ENCODE results near the gene ANKRD11. TPM values are rescaled to one million over a fixed set of nuclear protein-coding genes. Genes with fewer than 3 reads are reported as not detected.
A peak's percentile ranks its signal among the peaks of the same experiment; 100 is the strongest.

ANKRD11 gene
- total RNA-seq, 2 donors from 2014 or later: 204 to 215 TPM

DNA sequence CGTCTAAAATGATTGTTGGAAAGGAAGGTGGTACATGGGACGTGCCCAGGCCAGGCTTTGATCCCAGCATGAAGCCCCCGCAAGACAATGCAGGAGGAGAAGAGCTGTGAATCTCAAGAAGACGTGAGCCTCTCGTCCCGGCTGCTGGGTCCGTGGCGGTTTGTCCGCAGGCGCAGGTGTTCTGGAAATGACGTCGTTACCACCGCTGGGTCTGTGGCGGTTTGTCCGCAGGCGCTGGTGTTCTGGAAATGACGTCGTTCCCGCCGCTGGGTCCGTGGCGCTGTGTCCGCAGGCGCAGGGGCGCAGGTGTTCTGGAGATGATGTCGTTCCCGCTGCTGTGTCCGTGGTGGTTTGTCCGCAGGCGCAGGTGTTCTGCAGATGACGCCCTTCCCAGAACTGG, 31.9 kb upstream of the ANKRD11 start:
- Mint-ChIP-seq H3K4me1 (ENCODE audit: low read depth) (no peaks in the 10 kb centered on the region), H3K36me3 (ENCODE audit: insufficient read depth in 2 of 2) (peaks cover 7 to 13% of the 10 kb centered on the region in 2 donors), H3K27ac (no peak overlapping the region), H3K27me3 (ENCODE audit: low read depth) (no peaks in the 10 kb centered on the region), H3K9me3 (no peaks in the 10 kb centered on the region), H3K4me3 (no peak overlapping the region)
- no peak for DNase-seq
- ATAC-seq (replicated peaks in 1 of 2): no peak

DNA sequence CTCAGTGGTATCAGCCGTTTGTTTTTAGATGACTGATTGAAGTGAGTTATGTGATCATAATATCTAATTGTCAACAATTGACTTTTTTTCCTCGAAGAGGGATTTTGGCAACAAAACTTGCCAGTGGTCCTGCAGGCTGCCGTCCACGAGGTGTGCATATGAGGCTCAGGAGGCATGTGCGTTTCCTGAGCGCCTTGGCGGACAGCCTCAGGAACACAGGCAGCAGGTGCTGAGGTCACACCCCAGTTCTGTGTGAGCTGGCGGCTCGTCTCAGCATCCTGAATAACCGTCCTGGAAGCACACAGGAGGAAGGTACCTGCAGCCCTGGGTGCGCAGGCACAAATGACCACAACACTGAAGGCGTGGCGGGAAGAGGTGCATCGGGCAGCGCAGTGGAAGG, 29.5 kb upstream of the ANKRD11 start:
- no peaks in the 10 kb centered on the region for H3K4me1 Mint-ChIP-seq (ENCODE audit: low read depth)
- no peak overlapping the region for H3K4me3 Mint-ChIP-seq
- H3K27me3 Mint-ChIP-seq (ENCODE audit: low read depth): no peaks in the 10 kb centered on the region
- no peaks in the 10 kb centered on the region for H3K9me3 Mint-ChIP-seq
- peaks cover 9 to 11% of the 10 kb centered on the region in 2 donors for H3K36me3 Mint-ChIP-seq (ENCODE audit: insufficient read depth in 2 of 2)
- H3K27ac Mint-ChIP-seq: peak overlapping the region; percentile 48
- no peak for DNase-seq
- ATAC-seq (replicated peaks in 1 of 2): no peak

DNA sequence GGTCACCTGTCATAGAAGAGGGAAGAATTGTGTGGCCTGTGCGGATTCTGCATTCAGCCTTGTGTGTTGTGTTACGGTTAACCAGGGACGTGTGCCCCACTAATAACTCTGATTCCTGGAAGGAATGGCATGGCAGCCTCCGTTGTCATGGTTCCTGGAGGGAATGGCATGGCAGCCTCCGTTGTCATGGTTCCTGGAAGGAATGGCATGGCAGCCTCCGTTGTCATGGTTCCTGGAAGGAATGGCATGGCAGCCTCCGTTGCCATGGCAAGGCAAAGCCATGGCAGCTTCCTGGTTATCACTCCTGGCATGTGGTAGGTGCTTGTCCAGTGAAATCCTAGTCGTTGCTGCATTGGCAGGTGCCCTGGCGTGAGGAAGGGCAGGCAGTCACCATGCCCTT, 26.8 kb upstream of the ANKRD11 start:
- Mint-ChIP-seq H3K9me3 (no peaks in the 10 kb centered on the region), H3K4me3 (no peak overlapping the region), H3K36me3 (ENCODE audit: insufficient read depth in 2 of 2) (peaks cover 9 to 18% of the 10 kb centered on the region in 2 donors), H3K4me1 (ENCODE audit: low read depth) (no peaks in the 10 kb centered on the region), H3K27me3 (ENCODE audit: low read depth) (no peaks in the 10 kb centered on the region), H3K27ac (no peak overlapping the region)
- DNase-seq: no peak
- ATAC-seq (replicated peaks in 1 of 2): no peak

DNA sequence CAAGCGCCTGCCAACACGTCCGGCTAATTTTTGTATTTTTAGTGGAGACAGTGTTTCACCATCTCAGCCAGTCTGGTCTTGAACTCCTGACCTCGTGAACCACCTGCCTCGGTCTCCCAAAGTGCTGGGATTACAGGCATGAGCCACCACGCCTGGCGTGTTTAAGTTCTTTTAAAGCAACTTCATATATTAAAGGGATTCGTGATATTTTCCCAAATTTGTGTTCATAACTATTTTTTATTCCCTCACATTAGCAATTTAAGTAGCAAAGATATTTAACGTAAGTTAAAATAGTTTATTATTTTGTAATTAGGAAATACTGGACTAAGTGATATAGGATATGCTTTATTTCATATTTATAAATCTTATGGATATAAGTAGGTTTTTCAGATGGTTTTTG, 22.1 kb upstream of the ANKRD11 start:
- H3K36me3 Mint-ChIP-seq (ENCODE audit: insufficient read depth in 2 of 2): peaks cover 2 to 13% of the 10 kb centered on the region in 2 donors
- no peak for ATAC-seq (replicated peaks in 1 of 2)
- no peaks in the 10 kb centered on the region for H3K27me3 Mint-ChIP-seq (ENCODE audit: low read depth)
- no peak for DNase-seq
- H3K9me3 Mint-ChIP-seq: no peaks in the 10 kb centered on the region
- no peak overlapping the region for H3K4me3 Mint-ChIP-seq
- H3K4me1 Mint-ChIP-seq (ENCODE audit: low read depth): peaks cover 9% of the 10 kb centered on the region
- H3K27ac Mint-ChIP-seq: no peak overlapping the region

DNA sequence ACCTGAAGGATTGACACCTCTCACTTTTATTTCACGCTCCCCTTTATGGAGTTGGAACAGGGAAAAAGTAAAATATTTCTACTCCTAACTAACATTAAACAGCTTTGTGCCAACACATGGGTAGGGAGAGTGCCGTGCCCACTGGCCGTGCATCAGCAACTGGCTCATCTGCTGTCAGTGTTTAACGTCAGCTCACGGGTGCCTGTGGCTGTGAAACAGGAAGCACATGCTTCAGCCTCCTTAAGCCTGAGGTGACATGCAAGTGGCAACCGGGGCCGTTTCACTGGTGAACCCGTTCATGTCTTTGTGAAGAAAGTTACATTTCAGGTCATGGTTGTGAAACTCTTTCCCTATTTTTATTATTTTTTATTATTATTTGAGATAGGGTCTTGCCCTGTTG, 21.0 kb upstream of the ANKRD11 start:
- Mint-ChIP-seq H3K27me3 (ENCODE audit: low read depth) (no peaks in the 10 kb centered on the region), H3K27ac (peak overlapping the region; percentile 63), H3K36me3 (ENCODE audit: insufficient read depth in 2 of 2) (peaks cover 0 to 13% of the 10 kb centered on the region in 2 donors), H3K4me3 (no peak overlapping the region), H3K4me1 (ENCODE audit: low read depth) (peaks cover 10% of the 10 kb centered on the region), H3K9me3 (no peaks in the 10 kb centered on the region)
- DNase-seq (no peak), ATAC-seq (replicated peaks in 1 of 2) (no peak)

DNA sequence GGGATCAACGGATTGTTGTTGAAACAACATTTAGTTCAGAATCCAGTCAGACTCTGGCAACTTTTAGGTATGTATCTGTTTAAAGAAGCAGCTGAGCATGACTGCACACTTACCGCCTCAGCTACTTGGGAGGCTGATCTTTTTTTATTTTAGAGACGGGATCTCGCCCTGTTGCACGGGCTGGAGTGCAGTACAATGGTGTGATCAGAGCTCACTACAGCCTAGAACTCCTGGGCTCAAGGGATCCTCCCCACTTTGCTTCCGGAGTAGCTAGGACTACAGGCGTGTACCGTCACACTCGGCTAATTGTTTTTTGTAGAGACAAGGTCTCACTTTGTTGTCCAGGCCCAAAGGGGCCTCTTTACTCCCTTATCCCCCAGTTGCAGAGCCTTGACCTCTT, 20.2 kb upstream of the ANKRD11 start:
- no peak for ATAC-seq (replicated peaks in 1 of 2)
- H3K4me1 Mint-ChIP-seq (ENCODE audit: low read depth): peaks cover 19% of the 10 kb centered on the region
- H3K27ac Mint-ChIP-seq: no peak overlapping the region

DNA sequence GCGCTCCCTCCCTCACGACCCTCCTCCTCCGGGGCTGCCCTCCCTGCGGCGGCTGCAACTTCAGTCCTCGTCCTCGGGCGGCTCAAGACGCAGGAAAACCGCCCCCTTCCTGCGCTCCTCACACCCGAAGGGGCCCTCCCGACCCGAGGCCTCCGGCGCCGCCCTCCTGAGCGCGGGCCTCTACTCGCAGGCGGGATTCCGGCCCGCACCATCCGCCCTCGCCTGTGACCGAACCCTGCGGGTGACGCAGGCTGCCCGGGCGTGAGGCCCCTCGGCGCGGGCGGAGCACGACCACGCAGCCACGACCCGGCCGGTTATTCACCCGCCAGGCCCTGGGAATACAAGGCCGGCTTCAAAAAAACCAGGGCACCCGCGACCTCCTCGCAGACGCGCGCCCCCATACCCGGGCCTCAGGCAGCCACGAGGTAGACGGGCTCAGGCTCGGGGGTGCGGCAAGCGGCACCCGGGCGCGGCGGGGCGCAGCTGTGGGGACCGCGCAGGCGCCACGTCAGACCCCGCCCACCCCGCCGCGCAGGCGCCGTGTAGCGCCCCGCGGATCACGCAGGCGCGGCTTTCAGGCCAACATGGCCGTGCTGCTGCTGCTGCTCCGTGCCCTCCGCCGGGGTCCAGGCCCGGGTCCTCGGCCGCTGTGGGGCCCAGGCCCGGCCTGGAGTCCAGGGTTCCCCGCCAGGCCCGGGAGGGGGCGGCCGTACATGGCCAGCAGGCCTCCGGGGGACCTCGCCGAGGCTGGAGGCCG, 17.7 kb upstream of the ANKRD11 start, which contains the start of gene SPG7:
Gene SPG7 (plus strand): TSS at position 570 of the 757 bp plus-strand sequence. CDS start 15 bp downstream, at position 585.
- H3K4me1 Mint-ChIP-seq (ENCODE audit: low read depth): peaks cover 30% of the 10 kb centered on the region
- peak; percentile 90 to 95 for DNase-seq
- peak; percentile 71 to 73 for ATAC-seq (replicated peaks in 1 of 2)
- peaks cover 0 to 4% of the 10 kb centered on the region in 2 donors for H3K36me3 Mint-ChIP-seq (ENCODE audit: insufficient read depth in 2 of 2)
- peak within 1 kb of the TSS; percentile 93 to 98 for H3K4me3 Mint-ChIP-seq
- no peaks in the 10 kb centered on the region for H3K9me3 Mint-ChIP-seq
- H3K27me3 Mint-ChIP-seq (ENCODE audit: low read depth): no peaks in the 10 kb centered on the region
- peak within 1 kb of the TSS; percentile 93 for H3K27ac Mint-ChIP-seq

More for the DNA sequence above, 20.2 kb upstream of the ANKRD11 start:
- H3K4me3 Mint-ChIP-seq: no peak overlapping the region
- no peaks in the 10 kb centered on the region for H3K27me3 Mint-ChIP-seq (ENCODE audit: low read depth)
- no peaks in the 10 kb centered on the region for H3K9me3 Mint-ChIP-seq
- H3K36me3 Mint-ChIP-seq (ENCODE audit: insufficient read depth in 2 of 2): peaks cover 0 to 13% of the 10 kb centered on the region in 2 donors
- DNase-seq: no peak

DNA sequence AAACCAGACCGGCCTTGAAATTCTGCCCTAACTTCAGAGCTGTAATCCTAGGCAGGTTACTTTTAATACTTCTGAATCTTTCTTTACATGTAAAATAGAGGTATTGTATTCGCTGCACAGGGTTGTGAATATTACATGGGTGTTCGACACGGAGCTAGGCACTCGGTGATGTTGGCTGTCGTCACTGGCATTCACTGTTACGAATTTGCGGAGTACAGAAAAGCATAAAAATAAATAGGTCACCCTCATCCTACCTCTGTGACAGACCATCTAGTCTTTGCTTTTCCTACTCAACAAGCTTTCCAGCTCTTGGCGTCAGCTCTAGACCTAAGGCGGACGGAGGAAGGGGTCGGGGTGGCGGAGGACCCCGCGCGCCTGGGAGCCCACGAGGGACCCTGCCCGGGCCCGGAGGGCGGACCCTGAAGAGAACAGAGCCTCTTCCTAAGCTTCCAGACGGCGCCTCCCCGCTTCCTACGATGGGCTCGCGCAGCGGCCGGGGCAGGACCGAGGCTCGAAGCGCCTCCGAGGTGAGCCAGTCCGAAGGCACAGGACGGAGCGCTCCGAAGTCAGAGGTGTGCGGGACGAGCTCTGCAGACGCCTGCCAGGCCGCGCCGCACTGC, 17.0 kb upstream of the ANKRD11 start:
- Mint-ChIP-seq H3K27me3 (ENCODE audit: low read depth) (no peaks in the 10 kb centered on the region), H3K36me3 (ENCODE audit: insufficient read depth in 2 of 2) (peaks cover 0 to 4% of the 10 kb centered on the region in 2 donors), H3K9me3 (no peaks in the 10 kb centered on the region), H3K4me1 (ENCODE audit: low read depth) (peaks cover 30% of the 10 kb centered on the region), H3K27ac (peak overlapping the region; percentile 75), H3K4me3 (peak overlapping the region; percentile 82 to 89)
- DNase-seq (no peak), ATAC-seq (replicated peaks in 1 of 2) (no peak)

DNA sequence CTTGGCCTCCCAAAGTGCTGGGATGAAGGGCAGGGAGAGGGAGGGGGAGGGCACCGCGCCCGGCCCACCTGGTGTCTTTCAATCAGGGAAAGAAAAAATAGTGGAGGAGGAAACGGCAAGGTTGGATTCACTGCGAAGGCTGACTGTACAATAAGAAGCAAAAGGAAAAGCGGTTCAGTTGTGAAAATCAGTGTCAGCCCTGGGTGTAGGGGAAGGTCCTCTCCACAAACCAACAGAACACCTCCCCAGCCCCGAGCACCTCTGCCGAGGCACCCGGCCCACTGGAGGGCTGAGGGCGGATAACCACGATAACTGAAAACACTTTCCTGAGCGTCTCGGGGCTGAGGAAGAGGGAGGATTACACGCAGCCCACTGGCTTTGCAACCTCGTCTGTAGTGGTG, 16.4 kb upstream of the ANKRD11 start:
- Mint-ChIP-seq H3K9me3 (no peaks in the 10 kb centered on the region), H3K27ac (peak overlapping the region; percentile 75), H3K4me3 (peak overlapping the region; percentile 82 to 89), H3K36me3 (ENCODE audit: insufficient read depth in 2 of 2) (peaks cover 0 to 3% of the 10 kb centered on the region in 2 donors), H3K27me3 (ENCODE audit: low read depth) (no peaks in the 10 kb centered on the region), H3K4me1 (ENCODE audit: low read depth) (peaks cover 30% of the 10 kb centered on the region)
- ATAC-seq (replicated peaks in 1 of 2): no peak
- peak; percentile 30 to 43 for DNase-seq

DNA sequence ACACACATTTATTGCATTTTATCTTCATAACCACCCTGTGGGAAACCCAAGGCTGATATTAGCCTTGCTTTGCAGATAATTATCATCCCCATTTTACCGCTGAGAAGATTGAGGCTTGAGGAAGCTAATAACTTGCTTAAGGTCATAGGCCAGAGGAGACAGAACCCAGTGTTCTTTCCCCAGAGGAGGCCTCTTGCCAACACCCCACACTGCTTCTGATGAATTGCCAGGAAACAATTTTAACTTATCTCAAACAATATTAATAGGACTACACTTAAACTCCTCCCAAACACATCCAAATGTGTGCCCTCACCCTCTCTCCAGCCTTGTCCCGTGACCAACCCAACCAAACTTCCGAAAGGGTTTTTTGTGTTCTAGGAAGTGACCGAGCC, 15.7 kb upstream of the ANKRD11 start:
- H3K27me3 Mint-ChIP-seq (ENCODE audit: low read depth): no peaks in the 10 kb centered on the region
- H3K9me3 Mint-ChIP-seq: no peaks in the 10 kb centered on the region
- H3K4me3 Mint-ChIP-seq: peak overlapping the region; percentile 74 to 82
- H3K27ac Mint-ChIP-seq: peak overlapping the region; percentile 90
- H3K36me3 Mint-ChIP-seq (ENCODE audit: insufficient read depth in 2 of 2): no peaks in the 10 kb centered on the region
- H3K4me1 Mint-ChIP-seq (ENCODE audit: low read depth): peaks cover 30% of the 10 kb centered on the region
- DNase-seq (no peak), ATAC-seq (replicated peaks in 1 of 2) (no peak)

DNA sequence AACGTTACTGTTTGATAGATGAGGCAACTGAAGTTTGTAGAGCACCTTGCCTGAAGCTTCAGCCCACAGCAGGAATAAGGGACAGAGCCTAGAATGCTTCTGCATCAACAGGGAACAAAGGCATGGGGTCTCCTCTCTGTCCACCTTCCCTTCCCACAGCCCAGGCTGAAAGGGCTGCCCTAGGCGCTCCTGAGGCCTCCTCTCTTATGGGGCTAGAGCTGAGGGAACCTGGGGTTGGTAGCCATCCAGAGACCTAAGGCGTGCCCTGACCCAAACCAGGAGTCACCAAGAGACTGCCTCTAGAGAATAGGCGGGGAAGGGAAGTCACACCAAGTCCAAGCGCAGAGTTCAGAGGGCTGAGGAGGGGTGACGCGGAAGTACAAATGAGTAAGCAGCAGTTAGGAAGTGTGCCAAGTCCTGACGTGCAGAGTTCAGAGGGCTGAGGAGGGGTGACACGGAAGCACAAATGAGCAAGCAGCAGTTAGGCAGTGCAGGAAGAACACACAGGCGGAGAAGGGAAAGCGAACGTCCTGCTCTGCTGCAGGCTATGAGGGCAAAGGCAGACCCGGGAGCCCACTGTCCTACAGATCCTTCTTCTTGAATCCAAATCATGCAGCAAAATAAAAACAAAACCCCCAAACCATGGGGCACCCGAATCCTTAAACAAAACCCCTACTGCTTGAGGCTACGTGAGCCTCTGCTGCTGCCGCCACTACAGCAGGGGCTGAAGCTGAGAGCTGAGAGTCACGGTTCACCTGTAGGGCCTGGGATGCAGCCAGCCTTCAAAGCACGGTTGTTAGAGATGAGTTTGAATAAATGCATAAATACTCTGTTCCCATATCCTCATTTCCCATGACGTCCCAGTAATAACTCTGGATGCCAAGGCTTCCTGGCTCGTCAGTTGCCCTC, 15.1 kb upstream of the ANKRD11 start:
- Mint-ChIP-seq H3K4me3 (peak overlapping the region; percentile 74 to 82), H3K27ac (peak overlapping the region; percentile 90), H3K36me3 (ENCODE audit: insufficient read depth in 2 of 2) (no peaks in the 10 kb centered on the region), H3K27me3 (ENCODE audit: low read depth) (no peaks in the 10 kb centered on the region), H3K9me3 (no peaks in the 10 kb centered on the region), H3K4me1 (ENCODE audit: low read depth) (peaks cover 29% of the 10 kb centered on the region)
- ATAC-seq (replicated peaks in 1 of 2): peak; percentile 76 to 79
- DNase-seq: peak; percentile 92

DNA sequence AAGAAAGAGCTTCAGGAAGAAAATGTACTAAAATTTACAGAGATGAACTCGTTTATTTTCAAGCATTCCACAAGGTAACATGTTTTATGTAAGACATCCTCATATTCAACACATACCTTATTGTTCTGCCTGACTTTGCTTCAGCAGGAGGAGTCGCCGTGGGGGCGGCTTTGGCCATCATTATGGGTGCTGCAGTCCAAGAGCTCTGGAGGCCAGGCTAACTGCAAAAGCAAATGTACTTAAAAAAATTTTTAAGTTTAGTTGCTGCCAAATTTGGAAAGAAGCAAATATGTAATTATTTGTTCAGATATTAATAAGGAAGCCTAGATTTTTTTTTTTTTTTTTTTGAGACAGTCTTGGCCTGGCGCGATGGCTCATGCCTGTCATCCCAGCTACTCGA, 13.7 kb upstream of the ANKRD11 start:
- H3K4me3 Mint-ChIP-seq: no peak overlapping the region
- no peak for ATAC-seq (replicated peaks in 1 of 2)

More for the DNA sequence above, 13.7 kb upstream of the ANKRD11 start:
- Mint-ChIP-seq H3K9me3 (no peaks in the 10 kb centered on the region), H3K27ac (peak overlapping the region; percentile 38), H3K4me1 (ENCODE audit: low read depth) (peaks cover 21% of the 10 kb centered on the region), H3K36me3 (ENCODE audit: insufficient read depth in 2 of 2) (no peaks in the 10 kb centered on the region), H3K27me3 (ENCODE audit: low read depth) (no peaks in the 10 kb centered on the region)
- DNase-seq: no peak
